HG03064 (cell line): ENCODE results near the gene PRKAG2.
"Not testable (repeated sequence)": the region's sequence is repeated elsewhere in the genome, so short reads cannot be mapped to it uniquely, and the experiment has no call there.

Experiments used
- ATAC-seq: cut with Tn5 transposase; IDR thresholded peaks from one replicate; pipeline ENCODE4 v1.9.1; 2021; ENCODE audit warnings: low read depth; ENCODE audit not compliant: unreplicated experiment

PRKAG2 gene

DNA sequence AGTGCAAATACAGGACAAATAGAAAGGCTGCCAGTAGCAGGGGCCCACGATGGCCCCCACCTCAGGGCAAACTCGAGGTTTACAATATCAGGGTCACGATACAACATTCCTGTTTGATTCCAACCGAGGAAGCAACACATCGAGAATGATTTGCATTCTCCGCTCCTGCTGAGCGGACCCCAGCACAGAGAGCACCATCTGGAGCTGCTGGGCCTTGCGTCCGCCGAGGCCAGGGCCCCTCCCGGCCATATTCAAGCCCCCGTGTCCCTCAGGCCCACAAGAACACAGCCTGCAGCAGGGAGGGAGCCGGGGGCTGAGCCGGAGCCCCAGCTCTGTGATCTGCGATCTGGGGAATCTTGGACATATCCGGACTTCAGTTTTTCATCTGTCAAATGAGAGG lies 84.3 kb downstream of the PRKAG2 start:
- no peak for ATAC-seq

DNA sequence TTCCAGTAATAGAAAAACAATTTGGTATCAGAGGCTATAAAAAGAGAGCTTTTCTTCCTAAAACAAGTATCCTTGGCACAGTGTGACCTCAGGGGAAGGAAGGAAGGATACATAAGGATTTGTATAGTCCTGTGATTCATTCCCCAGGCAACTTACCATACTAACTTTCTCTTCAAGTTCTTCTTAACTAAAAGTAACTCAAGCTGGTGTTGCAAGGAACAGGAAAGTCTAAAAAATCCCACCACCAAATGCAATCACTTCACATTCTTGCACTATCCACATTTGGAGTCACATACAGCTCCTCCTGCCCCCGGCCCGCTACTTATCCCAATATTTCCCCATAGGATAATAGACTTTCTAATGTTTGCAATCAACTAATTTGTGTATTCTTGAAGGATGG lies 84.8 kb downstream of the PRKAG2 start:
- no peak for ATAC-seq

- ATAC-seq = no peak
These were observed 85.9 kb downstream of the PRKAG2 start for GRCh38 chr7:151790830-151791620.

GRCh38 chr7:151790095-151790829 lies 86.7 kb downstream of the PRKAG2 start:
- ATAC-seq = no peak

GRCh38 chr7:151789380-151789947 lies 87.5 kb downstream of the PRKAG2 start:
- no peak for ATAC-seq

- no peak for ATAC-seq
These were observed 89.6 kb downstream of the PRKAG2 start for GRCh38 chr7:151787348-151787747.

- no peak for ATAC-seq
These were observed 90.0 kb downstream of the PRKAG2 start for GRCh38 chr7:151786936-151787335.

DNA sequence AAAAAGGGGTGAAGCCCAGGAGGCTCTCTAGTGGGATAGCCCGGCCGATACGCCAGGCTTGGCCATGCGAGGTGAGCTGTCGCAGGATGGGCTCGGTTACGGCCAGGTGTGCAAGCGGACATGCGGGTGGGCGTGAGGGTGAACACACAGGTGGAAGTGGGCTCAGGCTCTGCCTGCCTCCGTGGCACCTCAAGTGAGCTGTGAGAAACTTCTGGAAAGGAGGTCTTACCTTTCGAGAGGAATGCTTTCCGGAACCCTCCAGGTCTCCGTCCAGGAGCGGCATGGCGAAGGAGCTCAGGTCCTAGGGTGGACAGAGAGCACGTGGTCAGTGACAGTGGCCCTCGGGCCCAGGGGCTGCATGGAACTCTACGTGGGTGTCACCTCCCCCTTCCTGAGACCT lies 90.7 kb downstream of the PRKAG2 start:
- ATAC-seq = no peak

DNA sequence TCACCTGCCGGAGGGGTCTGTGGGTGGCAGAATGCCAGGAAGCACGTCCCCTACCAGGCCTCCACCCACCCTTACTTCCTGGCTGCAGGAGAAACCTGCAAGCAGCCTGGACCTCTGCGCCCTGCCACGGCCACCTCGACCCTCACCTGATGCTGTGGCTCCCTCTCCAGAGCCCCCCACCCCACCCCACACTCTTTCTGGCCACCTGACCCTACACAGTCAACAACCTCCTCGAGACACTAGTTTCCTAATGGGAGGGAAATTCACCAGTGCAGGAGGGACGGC lies 91.3 kb downstream of the PRKAG2 start:
- no peak for ATAC-seq

GRCh38 chr7:151784853-151785680 lies 91.8 kb downstream of the PRKAG2 start:
- ATAC-seq = no peak

GRCh38 chr7:151783958-151784575 lies 92.8 kb downstream of the PRKAG2 start:
- ATAC-seq = no peak

- ATAC-seq = peak; percentile 85
These were observed 94.1 kb downstream of the PRKAG2 start for GRCh38 chr7:151782598-151783448.

- not testable (repeated sequence) for ATAC-seq
These were observed 94.7 kb downstream of the PRKAG2 start for GRCh38 chr7:151782256-151782597.

- no peak for ATAC-seq
These were observed 95.6 kb downstream of the PRKAG2 start for GRCh38 chr7:151781161-151781845.

DNA sequence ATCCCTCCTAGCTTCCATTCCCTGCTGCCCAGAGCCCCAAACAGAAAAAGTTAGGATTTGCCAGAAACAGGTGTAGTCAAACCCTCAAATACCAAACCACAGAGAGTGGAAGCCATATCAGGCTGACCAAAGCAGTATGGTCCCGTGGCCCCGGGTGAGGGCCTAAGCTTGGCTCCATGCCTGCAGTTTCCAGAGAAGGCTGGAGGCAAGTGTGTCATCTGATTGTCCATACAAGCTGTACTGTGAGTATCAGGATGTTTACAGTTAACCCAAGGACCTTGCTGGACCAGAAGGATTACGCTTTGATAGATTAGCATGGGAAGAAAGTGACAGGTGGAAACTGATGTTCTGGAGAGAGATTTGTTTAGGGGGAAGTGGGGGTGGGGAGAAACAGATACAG lies 96.3 kb downstream of the PRKAG2 start:
- ATAC-seq = no peak

DNA sequence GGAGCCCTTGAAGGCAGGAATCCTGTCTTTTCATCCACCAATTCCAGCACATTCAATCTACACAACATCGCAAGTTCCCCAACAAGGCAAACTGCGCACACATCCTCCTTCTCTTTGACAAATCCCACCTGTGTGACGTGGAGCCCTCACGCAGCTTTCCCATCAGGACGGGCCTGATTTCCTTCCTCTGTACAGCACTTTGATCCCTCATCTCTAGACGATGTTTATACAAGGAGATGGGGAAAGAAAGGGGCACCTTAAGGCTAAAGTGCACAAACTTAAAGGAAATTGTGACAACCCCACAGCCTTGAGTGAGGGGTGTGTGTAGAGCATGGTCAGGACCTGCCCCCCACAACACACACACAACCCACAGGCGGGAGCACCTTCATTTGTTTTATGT lies 97.2 kb downstream of the PRKAG2 start:
- no peak for ATAC-seq

DNA sequence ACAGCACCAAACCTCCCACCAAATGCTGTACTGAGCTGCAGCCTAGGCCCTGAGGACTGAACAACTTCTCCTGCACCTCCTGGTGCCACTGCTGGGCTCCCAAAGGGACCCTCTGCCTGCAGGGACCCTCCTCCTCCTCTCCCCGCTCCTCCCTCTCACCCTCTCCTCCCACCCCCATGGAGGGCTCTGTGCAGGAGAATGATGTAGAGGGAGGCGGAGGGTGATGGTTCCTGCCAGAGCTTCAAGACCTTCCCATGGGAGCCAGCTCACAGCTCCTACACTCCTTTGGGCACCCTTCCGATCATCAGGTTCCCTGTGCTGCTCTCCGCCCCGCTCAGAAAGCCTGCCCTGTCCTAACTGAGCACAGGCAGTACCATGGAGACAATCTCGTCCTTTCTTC lies 97.7 kb downstream of the PRKAG2 start:
- no peak for ATAC-seq

DNA sequence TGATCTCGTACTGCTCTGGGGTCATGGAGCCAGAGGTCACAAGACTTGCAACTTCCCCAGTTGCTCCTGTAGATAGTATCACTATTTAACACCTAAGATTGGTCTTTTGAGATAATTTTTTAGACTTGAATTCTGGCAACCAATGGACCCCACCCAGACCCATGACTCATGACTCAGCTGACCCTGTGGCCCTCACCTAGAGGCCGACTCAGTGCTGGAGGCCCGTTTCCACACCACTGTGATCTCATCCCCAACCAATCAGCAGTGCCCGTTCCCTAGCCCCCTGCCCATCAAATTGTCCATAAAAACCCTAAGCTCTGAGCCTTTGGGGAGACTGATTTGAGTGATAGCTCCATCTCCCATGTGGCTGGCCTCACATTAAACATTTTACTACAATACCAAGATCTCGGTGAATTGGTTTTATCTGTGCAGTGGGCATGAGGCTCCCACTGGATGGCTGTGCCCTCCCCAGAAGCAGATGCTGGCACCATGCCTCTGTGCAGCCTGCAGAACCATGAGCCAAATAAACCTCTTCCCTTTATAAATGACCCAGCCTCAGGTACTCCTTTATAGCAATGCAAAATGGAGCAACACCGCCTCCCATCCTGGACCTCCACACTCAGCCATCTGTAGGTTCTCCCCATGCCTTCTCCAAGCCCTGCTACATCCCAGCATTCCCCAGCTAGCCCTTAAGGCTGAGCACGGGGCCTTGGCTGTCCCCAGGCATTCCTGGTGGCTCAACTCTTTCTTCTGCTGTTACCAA lies 98.8 kb downstream of the PRKAG2 start:
- no peak for ATAC-seq

DNA sequence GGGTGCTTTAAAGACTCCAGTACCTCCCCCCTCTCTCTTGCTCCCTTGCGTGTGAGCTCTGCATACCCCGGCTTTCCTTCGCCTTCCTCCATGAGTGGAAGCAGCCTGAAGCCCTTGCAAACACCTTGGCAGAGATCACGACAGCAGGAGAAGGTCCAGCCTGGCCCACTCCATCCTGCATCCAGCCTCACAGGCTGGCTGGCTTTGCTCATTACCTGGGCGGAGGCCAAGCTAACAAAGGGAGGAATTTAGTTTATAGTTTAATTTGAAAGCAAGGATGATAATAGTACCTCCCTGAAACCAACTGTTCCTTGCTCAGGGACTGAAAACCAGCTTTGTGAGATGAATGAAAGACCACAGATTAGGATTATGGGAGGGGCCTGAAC lies 99.4 kb downstream of the PRKAG2 start:
- no peak for ATAC-seq
